ENCODE measurements around the gene KRTAP10-4. TPM values are rescaled to one million over a fixed set of nuclear protein-coding genes. Genes with fewer than 3 reads are reported as not detected.
"Not testable (repeated sequence)": the region's sequence is repeated elsewhere in the genome, so short reads cannot be mapped to it uniquely, and the experiment has no call there.

KRTAP10-4 gene
- total RNA-seq, 1 experiment from 2014 or later: not detected

GRCh38 chr21:44534688-44535087, 38.8 kb upstream of the KRTAP10-4 start:
- no peak for DNase-seq (ENCODE audit: low read depth)

GRCh38 chr21:44535963-44536362, 37.6 kb upstream of the KRTAP10-4 start:
- DNase-seq (ENCODE audit: low read depth): no peak

- no peak for DNase-seq (ENCODE audit: low read depth)
Measured at GRCh38 chr21:44537930-44538911, 35.3 kb upstream of the KRTAP10-4 start.

- no peak for DNase-seq (ENCODE audit: low read depth)
Measured at GRCh38 chr21:44539046-44539445, 34.5 kb upstream of the KRTAP10-4 start.

- DNase-seq (ENCODE audit: low read depth): no peak
Measured at GRCh38 chr21:44539991-44540666, 33.4 kb upstream of the KRTAP10-4 start, which contains the start of gene KRTAP10-1. TSS of gene KRTAP10-1 (minus strand) at chr21:44540195. CDS start at chr21:44540150, 45 bp downstream.

- no peak for DNase-seq (ENCODE audit: low read depth)
Measured at GRCh38 chr21:44540741-44541288, 32.7 kb upstream of the KRTAP10-4 start.

GRCh38 chr21:44542716-44543115, 30.8 kb upstream of the KRTAP10-4 start:
- no peak for DNase-seq (ENCODE audit: low read depth)

GRCh38 chr21:44544566-44544965, 29.0 kb upstream of the KRTAP10-4 start:
- no peak for DNase-seq (ENCODE audit: low read depth)

GRCh38 chr21:44547656-44548331, 25.7 kb upstream of the KRTAP10-4 start:
- no peak for DNase-seq (ENCODE audit: low read depth)

GRCh38 chr21:44548381-44548780, 25.1 kb upstream of the KRTAP10-4 start:
- DNase-seq (ENCODE audit: low read depth): no peak

GRCh38 chr21:44548922-44549321, 24.6 kb upstream of the KRTAP10-4 start:
- DNase-seq (ENCODE audit: low read depth): no peak

GRCh38 chr21:44549525-44550211, 23.9 kb upstream of the KRTAP10-4 start:
- DNase-seq (ENCODE audit: low read depth): no peak

- not testable (repeated sequence) for DNase-seq (ENCODE audit: low read depth)
Measured at GRCh38 chr21:44550285-44550684, 23.2 kb upstream of the KRTAP10-4 start.

GRCh38 chr21:44550807-44551206, 22.7 kb upstream of the KRTAP10-4 start:
- DNase-seq (ENCODE audit: low read depth): no peak

GRCh38 chr21:44551340-44551961, 22.1 kb upstream of the KRTAP10-4 start, which contains the start of gene KRTAP10-2:
TSS of gene KRTAP10-2 (minus strand) at chr21:44551505. CDS start at chr21:44551458, 47 bp downstream.
- DNase-seq (ENCODE audit: low read depth): no peak

- DNase-seq (ENCODE audit: low read depth): no peak
Measured at GRCh38 chr21:44552136-44552535, 21.4 kb upstream of the KRTAP10-4 start.

GRCh38 chr21:44552681-44553080, 20.8 kb upstream of the KRTAP10-4 start:
- no peak for DNase-seq (ENCODE audit: low read depth)

GRCh38 chr21:44555200-44555875, 18.2 kb upstream of the KRTAP10-4 start:
- DNase-seq (ENCODE audit: low read depth): no peak

GRCh38 chr21:44556879-44557278, 16.6 kb upstream of the KRTAP10-4 start:
- DNase-seq (ENCODE audit: low read depth): no peak

All from M059J (cell line).